Hindlimb muscle (tissue), 1 donor: Measurements from ENCODE around the gene SPEM3. TPM values are rescaled to one million over a fixed set of nuclear protein-coding genes. Genes with fewer than 3 reads are reported as not detected.

Source experiments
- DNase-seq: peaks from one replicate; pipeline ENCODE4 v3.0.0-alpha.2; 2013
- polyA plus RNA-seq: library from polyadenylated mRNA; unstranded; fragments of 120-200 nt; gene quantifications from one replicate; pipeline ENCODE4 v1.2.1, GENCODE V29; 2013; ENCODE audit not compliant: insufficient read length

The SPEM3 gene
- polyA plus RNA-seq, 1 donor, result not detected

DNA sequence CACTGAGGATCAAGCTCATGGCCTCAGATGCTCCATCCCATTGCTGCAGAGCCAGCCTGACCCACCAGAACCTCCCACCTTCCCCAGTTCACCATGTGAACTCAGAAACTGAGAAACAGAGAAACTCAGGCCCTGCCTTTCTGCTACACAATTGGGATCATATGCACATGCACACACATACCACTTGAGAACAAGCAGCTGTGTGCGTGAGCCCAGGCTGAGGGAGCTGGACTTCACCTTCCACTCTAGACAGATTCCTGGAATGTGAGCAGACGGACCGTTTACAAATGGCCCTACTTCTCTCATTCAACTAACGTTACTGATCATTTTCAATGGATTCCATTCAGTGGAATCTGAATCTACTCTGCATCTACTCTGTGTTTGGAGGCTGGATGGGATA, 5.0 kb upstream of the SPEM3 start:
- DNase-seq, result no peak

- no peak for DNase-seq
Measured at GRCh38 chr17:7425316-7425715, 3.3 kb upstream of the SPEM3 start, which contains the start of gene SPEM2. SPEM2 (plus strand) TSS chr17:7425616; CDS start chr17:7425689, 73 bp downstream.

DNA sequence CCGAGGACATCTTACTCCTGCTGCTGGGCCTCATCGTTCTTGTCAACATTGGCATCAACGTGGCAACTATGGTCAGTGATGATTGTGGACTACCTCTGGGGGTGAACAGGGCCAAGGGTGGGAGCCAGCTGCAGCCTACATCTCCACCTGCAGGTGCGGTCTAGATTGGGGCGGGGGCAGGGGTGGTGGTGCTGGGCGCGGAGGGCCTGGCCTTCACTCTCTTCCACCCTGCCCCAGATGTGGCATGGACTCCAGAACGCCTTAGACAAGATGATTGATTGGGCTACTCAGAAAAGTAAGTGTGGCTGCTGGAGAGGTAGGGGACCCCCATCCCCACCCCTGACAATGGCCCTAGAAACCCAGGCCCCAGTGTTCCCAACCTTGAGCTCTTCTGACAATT, 2.9 kb upstream of the SPEM3 start:
- DNase-seq, result no peak

GRCh38 chr17:7426203-7426863, 2.3 kb upstream of the SPEM3 start:
- DNase-seq, result no peak

DNA sequence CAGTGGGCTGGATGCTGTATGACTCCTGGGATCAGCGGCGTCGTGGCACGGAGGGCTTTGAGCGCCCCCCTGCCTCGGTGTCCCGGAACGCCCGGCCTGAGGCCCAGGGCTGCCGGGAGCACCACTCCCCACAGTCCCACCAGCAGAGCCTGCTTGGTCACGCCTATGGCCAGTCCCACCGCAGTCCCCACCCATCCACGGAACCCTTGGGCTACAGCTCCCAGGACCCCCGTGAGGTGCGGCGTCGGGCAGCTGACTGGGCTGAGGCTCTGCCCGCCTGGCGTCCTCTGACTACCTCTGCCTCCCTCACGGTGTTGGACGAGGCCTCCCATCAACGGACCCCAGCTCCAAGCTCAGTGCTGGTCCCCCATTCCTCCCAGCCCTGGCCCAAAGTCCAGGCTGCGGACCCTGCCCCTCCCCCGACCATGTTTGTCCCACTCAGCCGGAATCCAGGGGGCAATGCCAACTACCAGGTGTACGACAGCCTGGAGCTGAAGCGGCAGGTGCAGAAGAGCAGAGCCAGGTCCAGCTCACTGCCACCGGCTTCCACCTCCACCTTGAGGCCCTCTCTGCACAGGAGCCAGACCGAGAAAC, 1.7 kb upstream of the SPEM3 start:
- DNase-seq, result no peak

DNA sequence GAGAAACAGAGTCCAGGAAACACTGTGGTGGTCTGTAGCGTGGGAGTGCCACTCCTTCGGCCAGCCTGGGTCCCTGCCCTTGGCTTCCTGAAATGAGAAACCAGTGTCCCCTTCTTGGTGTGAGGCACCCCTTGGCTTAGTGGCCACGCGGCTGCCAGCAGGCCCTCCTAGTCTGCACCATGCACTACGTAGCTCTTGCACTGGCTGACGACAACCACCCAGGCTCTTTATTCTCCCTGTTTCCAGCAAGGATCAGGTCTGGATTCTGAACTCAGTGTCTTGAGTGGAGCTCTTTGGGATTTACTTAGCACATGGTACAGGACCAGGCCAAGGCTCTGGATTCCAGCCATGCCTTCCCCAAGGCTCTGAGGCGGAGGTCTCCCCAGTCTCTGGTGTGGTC, 1.1 kb upstream of the SPEM3 start:
- no peak for DNase-seq

DNA sequence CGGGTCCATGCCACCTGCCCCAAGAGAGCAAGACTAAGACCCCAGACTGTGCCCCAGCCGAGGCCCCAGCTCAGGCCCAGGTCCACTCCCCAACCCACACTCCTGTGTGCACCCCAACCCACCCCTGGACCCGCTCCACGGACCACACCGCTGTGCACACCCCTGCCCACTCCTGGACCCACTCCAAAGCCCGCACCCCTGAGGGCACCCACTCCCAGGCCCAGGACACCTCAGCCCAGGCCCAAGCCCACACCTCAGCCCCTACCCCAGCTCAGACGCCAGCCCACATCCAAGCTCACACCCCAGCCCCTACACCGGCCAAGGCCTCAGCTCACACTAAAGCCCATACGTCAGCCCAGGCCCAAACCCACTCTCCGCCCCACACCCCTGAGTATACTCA, 1.1 kb downstream of the SPEM3 start:
- no peak for DNase-seq

GRCh38 chr17:7431231-7431630, 2.6 kb downstream of the SPEM3 start:
- no peak for DNase-seq

DNA sequence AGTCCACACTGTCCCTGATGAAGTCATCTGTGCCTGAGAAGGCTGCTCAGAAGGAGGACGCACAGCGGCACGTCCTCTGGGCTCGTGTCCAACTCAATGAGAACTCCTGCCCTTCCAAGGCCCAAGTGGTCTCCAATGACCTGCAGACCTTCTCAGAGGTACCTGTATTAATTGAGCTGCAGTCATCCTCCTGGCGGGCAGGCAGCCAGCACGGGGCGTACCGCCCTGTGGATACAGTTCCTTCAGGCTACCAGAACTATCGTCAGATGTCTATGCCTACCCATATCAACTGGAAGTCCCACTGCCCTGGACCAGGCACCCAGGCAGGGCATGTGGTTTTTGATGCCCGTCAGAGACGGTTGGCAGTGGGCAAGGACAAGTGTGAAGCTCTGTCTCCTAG, 3.6 kb downstream of the SPEM3 start:
- no peak for DNase-seq

DNA sequence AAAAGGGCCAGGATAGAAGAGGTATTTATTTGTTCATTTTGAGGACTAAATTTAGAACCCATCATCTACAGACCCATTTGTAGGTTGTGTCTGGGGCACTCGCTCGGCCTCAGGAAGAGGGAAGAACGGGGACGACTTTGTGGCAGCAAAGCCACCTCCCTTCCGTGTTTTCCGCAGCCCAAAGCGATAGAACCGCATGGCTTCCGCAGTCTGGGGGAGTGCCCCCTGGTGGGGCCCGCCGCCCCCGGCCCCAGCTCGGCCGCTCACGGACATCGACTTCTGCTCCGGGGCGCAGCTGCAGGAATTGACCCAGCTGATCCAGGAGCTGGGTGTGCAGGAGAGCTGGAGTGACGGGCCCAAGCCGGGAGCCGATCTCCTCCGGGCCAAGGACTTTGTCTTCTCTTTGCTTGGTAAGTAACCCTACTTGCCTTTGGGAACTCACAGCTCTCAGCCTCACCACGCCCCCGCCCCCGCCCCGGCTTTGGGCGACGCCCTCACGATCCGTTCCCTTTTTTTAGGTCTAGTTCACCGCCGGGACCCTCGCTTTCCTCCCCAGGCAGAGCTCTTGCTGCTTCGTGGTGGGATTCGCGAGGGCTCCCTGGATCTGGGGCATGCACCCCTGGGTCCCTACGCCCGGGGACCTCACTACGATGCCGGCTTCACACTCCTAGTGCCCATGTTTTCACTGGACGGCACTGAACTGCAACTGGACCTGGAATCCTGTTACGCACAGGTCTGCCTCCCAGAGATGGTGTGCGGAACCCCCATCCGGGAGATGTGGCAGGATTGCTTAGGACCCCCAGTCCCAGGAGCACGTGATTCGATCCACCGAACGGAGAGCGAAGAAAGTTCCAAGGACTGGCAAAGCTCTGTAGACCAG, 7.3 kb downstream of the SPEM3 start:
- DNase-seq, result no peak

DNA sequence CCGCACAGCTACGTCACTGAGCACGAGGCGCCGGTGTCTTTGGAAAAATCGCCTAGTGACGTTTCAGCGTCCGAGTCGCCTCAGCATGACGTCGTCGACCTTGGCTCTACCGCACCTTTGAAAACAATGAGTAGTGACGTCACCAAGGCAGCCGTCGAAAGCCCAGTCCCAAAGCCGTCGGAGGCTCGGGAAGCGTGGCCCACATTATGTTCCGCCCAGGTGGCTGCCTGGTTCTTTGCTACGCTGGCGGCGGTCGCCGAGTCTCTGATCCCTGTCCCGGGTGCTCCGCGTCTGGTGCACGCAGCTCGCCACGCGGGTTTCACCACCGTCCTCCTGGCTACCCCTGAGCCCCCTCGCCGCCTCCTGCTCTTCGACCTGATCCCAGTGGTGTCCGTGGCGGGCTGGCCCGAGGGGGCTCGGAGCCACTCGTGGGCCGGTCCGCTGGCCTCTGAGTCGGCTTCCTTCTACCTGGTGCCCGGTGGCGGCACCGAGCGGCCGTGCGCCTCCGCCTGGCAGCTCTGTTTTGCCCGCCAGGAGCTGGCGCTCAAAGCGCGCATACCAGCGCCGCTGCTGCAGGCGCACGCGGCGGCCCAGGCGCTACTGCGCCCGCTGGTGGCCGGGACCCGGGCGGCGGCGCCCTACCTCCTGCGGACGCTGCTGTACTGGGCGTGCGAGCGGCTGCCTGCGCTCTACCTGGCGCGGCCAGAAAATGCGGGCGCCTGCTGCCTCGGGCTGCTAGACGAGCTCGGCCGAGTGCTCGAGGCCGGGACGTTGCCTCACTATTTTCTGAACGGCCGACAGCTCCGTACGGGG, 8.1 kb downstream of the SPEM3 start:
- DNase-seq, result peak; percentile 82

- no peak for DNase-seq
Measured at GRCh38 chr17:7437369-7437863, 8.8 kb downstream of the SPEM3 start.

DNA sequence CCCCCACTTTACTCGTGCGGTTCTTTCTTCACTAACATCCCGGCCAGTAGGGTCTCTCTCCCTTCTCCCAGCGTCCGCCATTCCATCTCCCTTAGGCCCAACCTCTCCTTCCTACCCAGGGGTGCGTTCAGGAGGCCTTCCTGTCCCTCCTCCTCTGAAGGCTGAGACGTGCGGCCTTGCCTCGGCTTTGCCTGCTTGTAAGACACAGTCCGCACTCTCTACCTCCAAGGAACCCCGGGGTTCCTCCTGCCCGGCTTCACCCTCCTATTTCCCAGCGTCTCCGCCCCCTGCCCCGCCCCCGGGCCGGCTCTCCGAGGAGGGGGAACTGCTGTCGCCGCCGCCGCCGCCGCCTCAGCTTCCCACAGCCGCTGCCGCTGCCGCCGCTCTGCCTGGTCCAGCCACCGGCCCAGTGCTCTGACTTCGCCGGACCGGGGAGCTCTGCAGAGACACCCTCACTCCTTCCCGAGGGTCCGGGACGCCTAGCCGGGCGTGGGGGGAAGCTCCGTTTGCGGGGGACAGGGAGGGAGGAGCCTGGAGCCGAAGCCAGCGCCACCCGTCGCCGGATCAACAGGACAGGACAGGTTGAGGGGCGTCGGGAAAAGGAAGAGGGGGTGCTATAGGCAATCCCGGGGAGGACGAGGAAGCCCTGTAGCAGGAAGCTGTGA, 9.4 kb downstream of the SPEM3 start:
- DNase-seq, result no peak

GRCh38 chr17:7438656-7439460, 10.2 kb downstream of the SPEM3 start:
- no peak for DNase-seq

DNA sequence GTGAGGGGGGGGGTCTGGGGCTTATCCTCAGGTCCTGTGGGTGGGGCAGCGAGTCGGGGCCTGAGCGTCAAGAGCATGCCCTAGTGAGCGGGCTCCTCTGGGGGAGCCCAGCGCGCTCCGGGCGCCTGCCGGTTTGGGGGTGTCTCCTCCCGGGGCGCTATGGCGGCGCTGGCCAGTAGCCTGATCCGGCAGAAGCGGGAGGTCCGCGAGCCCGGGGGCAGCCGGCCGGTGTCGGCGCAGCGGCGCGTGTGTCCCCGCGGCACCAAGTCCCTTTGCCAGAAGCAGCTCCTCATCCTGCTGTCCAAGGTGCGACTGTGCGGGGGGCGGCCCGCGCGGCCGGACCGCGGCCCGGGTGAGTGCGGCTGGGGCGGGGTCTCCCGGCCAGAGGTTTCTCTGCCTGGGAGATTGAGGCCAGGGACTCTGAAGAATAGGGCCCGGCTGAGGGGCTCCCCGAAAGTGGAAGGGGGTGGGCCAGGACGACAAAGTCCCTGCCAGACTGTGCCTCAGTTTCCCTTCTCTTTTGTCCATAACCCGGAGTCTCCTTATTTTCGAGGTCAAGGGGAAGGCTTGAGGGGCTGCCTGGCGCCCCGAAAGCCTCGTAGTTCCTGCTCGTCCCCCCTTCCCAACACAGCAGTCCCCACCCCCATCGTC, 10.9 kb downstream of the SPEM3 start, which contains the start of gene FGF11:
FGF11 (plus strand) TSS at position 51 of the 651 bp plus-strand sequence; CDS start at position 160, 109 bp downstream.
- DNase-seq, result no peak

DNA sequence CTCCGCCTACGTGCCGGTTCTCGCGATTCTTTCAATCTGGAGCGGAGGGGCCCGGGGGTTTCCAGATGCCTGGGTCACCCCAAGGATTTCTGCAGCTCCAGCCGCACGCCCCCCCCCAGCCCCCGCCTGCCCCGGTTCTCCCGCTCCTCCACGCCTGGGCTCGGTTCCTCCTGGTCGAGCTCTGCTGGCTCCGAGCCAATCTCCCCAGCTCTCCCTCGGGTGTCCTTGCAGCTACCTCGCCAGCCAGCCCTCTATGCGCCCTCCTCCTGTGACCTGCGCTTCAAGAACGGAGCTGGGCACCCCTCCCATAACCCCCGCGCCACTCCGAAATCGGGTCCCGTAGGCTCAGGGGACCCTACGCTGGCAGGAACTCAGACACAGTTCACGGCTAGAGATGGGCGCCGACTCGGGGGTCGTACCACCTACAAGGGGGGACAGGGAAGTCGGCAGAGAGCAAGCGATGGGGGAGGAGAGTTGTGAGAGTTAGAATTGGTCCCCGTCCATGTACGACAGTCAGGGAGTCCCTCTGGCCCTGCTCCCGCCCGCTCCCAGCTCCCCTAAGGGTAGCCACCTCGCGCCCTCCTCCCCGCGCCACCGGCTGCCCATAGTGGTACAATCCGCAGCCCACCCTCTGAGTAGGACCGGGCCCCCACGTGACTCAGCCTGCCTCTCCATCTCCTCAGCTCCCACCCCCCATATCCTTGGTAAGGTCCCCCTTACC, 11.6 kb downstream of the SPEM3 start:
- peak; percentile 56 for DNase-seq

GRCh38 chr17:7440834-7441195, 12.2 kb downstream of the SPEM3 start:
- no peak for DNase-seq

GRCh38 chr17:7441266-7441665, 12.6 kb downstream of the SPEM3 start:
- DNase-seq, result no peak

GRCh38 chr17:7442142-7442541, 13.5 kb downstream of the SPEM3 start:
- DNase-seq, result no peak
